GM12875 (cell line): ENCODE data around the gene MUC16.

Experiments
- H3K4me3 ChIP-seq: one replicate; pipeline ENCODE4 v1.5.1; 2011; ENCODE audit warnings: low read depth, low read length, control low read depth
- TF ChIP-seq, protein P1 (sequence below): IDR thresholded peaks from 2 replicates; pipeline ENCODE4 v1.5.1; 2011; ENCODE audit warnings: low read depth, mild to moderate bottlenecking, control low read depth, inconsistent platforms, low read length, moderate library complexity, borderline replicate concordance; ENCODE audit not compliant: insufficient read depth

Gene MUC16

DNA sequence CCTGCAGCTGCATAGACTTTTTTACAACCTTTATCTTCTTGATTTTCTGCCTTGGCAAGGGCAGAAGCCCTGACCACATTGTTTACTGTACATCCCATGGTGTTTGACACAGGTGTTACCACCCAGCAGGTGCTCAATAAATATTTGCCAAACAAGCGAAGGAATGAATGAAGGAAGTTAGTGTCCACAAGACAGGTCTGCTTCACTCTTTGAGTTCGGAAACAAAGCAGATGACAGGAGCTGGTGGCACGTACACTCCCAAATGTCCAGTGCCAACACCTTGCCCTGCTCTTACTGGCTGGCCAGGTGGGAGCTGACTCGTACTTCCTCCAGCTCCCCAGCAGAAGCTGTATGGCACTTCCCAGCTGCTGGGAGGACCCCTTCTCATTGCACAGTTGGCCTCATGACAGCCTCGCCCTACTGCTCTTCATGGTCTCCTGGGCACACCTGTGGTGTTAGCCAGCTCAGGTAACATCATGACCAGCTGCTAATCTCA is 22.0 kb upstream of the MUC16 start:
- no peak overlapping the region for H3K4me3 ChIP-seq
- TF ChIP-seq, protein P1, sequence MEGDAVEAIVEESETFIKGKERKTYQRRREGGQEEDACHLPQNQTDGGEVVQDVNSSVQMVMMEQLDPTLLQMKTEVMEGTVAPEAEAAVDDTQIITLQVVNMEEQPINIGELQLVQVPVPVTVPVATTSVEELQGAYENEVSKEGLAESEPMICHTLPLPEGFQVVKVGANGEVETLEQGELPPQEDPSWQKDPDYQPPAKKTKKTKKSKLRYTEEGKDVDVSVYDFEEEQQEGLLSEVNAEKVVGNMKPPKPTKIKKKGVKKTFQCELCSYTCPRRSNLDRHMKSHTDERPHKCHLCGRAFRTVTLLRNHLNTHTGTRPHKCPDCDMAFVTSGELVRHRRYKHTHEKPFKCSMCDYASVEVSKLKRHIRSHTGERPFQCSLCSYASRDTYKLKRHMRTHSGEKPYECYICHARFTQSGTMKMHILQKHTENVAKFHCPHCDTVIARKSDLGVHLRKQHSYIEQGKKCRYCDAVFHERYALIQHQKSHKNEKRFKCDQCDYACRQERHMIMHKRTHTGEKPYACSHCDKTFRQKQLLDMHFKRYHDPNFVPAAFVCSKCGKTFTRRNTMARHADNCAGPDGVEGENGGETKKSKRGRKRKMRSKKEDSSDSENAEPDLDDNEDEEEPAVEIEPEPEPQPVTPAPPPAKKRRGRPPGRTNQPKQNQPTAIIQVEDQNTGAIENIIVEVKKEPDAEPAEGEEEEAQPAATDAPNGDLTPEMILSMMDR: no peak

DNA sequence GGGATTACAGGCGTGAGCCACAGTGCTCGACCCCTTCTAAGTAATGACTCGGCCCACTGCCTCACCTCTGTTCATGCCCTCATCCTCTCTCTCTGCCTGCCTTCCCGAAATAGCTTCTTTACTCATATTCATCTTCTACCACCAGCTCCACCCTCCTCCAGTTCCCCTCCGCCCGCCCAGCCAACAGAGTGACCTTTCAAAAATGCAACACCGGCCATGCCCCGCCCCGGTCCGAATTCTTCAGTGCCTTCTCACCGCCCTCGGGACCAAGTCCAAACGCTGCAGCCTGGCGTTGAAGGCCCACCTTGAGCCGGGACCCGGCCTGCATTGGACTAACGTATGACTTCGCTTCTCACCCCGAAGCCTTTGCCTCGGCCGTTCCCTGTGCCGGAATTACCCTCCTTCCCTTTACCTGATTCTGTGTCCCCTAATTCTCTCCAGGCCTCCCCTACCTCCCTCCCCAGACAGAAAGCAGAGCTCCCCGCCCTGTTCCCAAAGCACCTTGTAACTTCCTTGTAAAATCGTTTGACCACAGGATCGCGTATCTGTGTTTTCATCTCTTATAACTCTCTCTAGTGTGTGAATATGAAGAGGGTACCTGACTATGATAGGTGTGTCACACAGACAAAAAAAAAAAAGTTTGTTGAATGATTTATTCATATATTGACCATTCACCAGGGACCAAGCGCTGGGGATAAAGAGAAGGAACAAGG is 8.1 kb upstream of the MUC16 start:
- H3K4me3 ChIP-seq: no peak overlapping the region
- TF ChIP-seq, protein P1: no peak

DNA sequence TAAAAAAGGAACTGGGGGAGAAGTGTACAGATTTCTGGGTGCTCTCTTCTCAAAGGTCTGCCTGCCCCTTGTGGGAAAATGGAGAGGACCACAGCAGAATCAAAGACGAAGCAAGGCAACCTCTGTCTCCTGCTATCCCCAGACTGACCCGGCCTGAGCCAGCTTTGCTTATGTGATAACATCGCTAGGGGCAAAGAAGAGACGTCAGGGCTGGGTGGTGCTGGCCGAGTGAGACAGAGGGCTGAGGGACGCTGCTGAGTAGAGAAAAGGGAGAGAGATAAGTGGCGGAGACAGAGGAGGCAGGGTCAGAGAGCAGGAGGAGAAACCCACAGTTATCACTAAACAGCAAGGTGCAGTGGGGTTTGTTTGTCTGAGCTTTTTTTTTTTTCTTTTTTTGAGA is 4.6 kb upstream of the MUC16 start:
- no peak overlapping the region for H3K4me3 ChIP-seq
- TF ChIP-seq, protein P1: no peak

DNA sequence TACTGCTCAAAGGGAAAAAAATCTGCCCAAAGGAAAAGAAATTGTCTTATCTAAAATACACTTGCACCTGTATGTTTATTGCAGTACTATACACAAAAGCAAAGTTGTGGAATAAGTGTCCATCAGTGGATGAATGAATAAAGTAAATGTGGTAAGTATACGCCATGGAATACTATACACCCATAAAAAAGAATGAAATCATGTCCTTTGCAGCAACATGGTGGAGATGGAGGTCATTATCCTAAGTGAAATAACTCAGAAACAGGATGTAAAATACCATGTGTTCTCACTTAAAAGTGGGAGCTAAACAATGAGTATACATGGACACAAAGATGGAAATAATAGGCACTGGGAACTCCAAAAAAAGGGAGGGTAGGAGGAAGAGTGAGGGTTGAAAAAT is 3.8 kb upstream of the MUC16 start:
- H3K4me3 ChIP-seq: no peak overlapping the region
- TF ChIP-seq, protein P1: no peak

DNA sequence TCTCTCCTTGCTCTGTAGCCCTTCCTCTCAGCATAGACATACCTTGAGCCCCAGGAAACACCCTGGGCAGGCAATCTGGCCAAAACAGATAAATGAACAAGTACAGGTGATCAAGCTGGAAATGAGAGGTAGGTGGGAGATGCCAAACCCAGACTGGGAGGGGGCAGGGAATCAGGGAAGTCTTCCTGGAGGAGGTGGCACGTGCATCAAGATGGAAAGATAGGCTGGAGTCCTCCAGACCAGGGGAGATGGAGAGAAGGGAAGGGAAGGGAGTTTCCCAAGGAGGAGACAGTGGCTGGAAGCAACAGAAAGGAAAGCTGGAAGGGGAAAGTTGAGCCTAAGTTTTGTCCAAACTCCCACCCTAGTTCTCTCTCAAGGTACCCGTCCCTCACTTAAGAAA is 1.7 kb upstream of the MUC16 start:
- no peak overlapping the region for H3K4me3 ChIP-seq
- TF ChIP-seq, protein P1: no peak

DNA sequence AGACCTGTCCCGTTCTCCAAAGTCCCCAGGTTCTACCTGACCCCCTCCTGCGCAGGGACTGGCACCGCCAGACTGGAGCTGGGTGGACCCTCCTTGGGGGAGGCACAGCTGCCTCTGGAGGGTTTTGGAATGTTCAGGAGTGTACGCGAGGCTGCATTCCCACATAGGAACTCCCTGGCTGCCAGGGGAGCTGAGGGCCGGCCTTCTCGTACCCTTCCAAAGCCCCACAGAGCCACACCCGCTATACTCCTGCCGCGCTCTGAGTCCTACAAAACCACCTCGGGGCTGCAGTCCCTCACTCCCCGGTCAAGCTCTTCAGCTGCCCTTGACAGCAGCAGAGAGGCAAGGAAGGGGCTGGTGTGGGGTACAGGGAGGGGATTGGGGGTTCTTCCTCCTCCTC is 484 bp upstream of the MUC16 start:
- TF ChIP-seq, protein P1: no peak
- H3K4me3 ChIP-seq: no peak overlapping the region

DNA sequence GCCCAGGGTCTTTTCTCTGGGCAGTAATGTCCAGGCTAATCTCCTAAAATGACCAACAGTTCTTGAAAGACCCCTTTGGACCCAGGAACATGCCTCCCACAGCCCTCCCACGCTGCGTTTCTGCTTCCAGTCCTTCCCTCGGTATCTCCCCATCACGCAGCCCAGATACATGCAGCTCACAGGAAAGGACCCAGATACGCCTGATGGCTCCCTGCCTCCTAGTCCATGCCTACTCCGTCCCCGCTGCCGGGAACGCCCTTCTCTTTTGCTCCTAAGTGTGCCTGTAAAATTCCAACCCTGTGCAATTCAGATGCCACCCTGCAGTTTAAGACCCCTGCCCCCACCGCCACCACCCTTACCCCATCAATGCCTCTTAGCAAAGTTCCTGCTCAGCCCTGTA is 778 bp downstream of the MUC16 start:
- H3K4me3 ChIP-seq: no peak overlapping the region
- TF ChIP-seq, protein P1: no peak
